22Rv1 (cell line): ENCODE data around the gene TAX1BP1.

Experiments
- H3K27ac ChIP-seq: fragments of 450-650 bp; 2 replicates; pipeline ENCODE4 v1.5.1; 2017
- ZFX ChIP-seq: fragments of 450-650 bp; IDR thresholded peaks from 2 replicates; pipeline ENCODE4 v1.6.1; 2017; ENCODE audit warnings: antibody characterized with exemption, borderline replicate concordance
- TF ChIP-seq, protein P1 (sequence below): fragments of 450-650 bp; IDR thresholded peaks from 2 replicates; pipeline ENCODE4 v1.5.1; 2017; ENCODE audit warnings: mild to moderate bottlenecking

The TAX1BP1 gene

DNA sequence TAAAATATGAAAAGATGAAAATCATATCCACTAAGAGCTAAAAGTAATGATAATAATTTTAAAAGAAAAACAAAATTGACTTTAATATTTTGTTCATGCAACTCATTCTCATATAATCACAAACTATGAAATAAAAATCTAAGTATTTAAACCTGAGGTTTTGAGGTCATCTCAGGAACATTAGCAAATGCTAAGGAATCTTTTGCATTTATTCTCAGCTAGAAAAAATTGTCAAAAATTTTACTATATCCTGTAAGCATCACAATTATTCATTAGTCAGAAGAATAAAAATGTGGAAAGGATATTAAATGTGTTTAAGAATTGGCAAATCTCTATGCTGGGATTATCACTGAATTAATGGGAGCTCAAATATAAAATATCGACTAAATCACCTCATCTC lies 36.8 kb upstream of the TAX1BP1 start:
- H3K27ac ChIP-seq, result no peak overlapping the region
- TF ChIP-seq ZFX, result no peak
- TF ChIP-seq, protein P1, sequence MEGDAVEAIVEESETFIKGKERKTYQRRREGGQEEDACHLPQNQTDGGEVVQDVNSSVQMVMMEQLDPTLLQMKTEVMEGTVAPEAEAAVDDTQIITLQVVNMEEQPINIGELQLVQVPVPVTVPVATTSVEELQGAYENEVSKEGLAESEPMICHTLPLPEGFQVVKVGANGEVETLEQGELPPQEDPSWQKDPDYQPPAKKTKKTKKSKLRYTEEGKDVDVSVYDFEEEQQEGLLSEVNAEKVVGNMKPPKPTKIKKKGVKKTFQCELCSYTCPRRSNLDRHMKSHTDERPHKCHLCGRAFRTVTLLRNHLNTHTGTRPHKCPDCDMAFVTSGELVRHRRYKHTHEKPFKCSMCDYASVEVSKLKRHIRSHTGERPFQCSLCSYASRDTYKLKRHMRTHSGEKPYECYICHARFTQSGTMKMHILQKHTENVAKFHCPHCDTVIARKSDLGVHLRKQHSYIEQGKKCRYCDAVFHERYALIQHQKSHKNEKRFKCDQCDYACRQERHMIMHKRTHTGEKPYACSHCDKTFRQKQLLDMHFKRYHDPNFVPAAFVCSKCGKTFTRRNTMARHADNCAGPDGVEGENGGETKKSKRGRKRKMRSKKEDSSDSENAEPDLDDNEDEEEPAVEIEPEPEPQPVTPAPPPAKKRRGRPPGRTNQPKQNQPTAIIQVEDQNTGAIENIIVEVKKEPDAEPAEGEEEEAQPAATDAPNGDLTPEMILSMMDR, result no peak

DNA sequence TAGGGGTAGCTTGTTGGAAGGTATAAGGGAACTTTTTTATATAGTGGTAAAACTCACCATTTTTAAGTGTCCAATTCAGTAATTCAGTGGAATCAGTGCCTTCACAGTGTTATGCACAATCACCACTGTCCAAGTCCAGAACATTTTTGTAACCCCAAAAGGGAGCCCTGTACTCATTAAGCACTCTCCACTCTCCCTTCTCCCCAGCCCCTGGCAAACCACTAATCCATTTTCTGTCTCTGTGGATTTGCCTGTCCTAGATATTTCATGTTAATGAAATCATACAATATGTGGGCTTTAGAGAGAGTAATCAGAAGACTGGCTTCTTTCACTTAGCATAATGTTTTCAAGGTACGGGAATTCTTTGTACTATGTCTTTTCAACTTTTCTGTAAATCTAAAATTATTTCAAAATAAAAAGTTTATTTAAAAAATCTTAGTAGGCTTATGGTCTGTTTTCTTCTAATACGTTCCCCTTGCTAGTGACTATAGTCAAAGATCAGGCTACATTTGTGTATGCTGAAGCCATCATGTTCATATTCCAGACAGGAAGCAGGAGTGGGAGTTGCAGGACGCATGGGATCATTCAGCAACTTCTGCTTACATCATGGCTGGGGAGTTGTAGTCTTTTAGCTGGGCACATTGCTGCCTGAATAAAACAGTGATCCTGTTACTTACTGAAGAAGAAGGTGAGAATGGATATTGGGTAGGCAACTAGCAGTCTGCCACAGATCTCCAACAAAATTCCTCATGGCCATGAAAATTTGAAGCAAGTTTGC lies 35.4 kb upstream of the TAX1BP1 start:
- H3K27ac ChIP-seq, result no peak overlapping the region
- no peak for TF ChIP-seq ZFX
- TF ChIP-seq, protein P1, result no peak

DNA sequence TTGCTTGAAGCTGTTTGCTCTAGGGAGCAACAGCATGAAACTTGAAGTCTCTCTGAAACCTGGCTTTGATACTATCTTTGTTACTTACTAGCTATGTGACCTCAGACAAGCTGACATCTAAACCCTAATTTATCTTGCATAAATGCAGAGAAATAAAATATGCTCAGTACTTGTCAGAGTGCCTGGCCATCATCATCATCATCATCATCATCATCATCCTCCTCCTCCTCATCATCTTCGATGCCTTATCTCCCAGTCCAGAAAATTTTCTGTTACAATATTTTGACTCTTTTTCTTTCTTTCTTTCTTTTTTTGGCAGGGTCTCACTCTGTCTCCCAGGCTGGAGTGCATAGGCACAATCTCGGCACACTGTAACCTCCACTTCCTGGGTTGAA lies 34.8 kb upstream of the TAX1BP1 start:
- TF ChIP-seq, protein P1, result no peak
- TF ChIP-seq ZFX, result no peak
- H3K27ac ChIP-seq, result no peak overlapping the region

DNA sequence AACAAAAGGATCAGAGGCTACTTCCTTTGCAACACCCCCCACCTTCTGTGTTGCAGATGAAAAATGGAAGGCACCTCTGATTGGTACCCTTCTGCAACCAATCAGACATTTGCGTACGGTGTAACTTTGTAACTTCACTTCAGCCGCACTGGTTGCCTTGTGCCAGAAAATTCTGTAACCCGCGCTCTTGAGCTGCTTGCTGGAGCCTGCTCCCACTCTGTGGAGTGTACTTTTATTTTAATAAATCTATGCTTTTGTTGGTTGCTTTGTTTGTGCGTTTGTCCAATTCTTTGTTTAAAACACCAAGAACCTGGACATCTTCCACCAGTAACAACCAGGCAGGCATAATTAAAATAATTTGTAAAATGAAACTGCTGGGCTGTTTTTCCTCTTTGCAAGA lies 31.5 kb upstream of the TAX1BP1 start:
- TF ChIP-seq, protein P1, result no peak
- no peak for TF ChIP-seq ZFX
- H3K27ac ChIP-seq, result no peak overlapping the region

DNA sequence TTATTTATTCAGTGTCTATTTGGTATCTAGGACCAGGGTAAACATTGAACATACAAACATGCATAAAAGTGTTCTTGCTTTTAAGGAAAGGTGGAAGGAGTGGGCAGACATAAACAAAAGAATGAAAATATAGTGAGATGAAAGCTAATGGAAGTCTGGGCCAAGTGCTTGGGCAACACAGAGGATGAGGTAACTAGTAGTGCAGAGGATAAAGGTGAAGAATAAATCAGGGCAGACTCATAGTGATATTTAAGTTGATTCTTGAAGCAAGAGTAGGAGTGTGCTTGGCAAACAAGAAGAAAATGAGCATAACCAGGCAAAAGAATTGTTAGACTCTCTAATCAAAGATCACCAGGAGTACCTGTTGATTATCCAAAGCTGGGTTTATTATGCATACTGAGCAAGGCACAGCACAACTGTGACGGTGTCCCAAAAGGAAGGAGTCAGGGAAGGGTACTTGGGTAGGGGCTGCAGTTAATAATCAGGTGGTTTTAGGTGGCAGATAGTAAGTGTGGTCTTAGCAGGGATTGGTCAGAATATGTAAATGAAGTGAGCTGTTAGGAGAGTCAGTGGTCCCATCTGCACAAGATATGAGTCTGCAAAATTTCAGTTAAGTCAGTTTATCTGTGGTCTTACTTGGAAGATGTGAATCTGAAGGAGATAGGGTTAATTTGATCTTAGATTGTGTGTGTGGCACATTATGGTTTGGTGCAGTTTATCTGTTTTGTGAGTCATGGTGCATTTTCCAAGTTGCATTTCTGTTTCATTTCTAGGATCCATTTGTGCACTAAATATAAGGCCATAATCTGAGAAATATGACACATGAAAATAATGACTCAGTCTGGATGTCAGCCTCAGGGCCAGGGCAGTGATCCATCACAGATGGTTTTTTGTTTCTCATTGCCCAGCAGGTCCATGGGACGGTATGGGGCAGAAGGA lies 30.6 kb upstream of the TAX1BP1 start:
- H3K27ac ChIP-seq, result no peak overlapping the region
- no peak for TF ChIP-seq ZFX
- TF ChIP-seq, protein P1, result no peak

DNA sequence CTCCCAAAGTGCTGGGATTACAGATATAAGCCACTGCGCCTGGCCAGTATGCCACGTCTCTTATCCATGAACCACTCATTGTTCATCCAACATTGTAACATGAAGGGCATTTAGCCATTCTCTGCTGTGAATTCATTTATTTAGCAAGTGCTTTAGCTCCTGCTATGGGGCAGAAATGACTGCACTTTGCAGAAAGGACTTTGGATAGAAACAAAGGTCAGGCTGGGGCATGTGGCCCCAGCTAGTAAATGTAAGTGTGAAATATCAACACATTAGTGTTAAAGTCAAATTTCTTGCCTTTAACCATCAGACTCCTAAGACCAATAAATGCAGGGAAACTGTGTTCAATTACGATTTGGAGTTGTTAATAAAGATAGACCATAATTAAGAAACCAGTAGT lies 27.7 kb upstream of the TAX1BP1 start:
- no peak overlapping the region for H3K27ac ChIP-seq
- TF ChIP-seq, protein P1, result no peak
- TF ChIP-seq ZFX, result no peak
